Measurements from ENCODE around the gene DBI. TPM values are rescaled to one million over a fixed set of nuclear protein-coding genes. Genes with fewer than 3 reads are reported as not detected.

DBI gene
- total RNA-seq, 1 donor from 2014 or later = 59.2 TPM

GRCh38 chr2:119337749-119338148 is 29.0 kb upstream of the DBI start:
- no peak for TF ChIP-seq CTCF (IDR thresholded peaks at IDR 0.05)
- no peak overlapping the region for H3K4me3 Mint-ChIP-seq (ENCODE audit: unreplicated experiment)
- no peaks in the 10 kb centered on the region for H3K4me1 Mint-ChIP-seq (ENCODE audit: unreplicated experiment)
- H3K9me3 Mint-ChIP-seq (ENCODE audit: unreplicated experiment) = no peaks in the 10 kb centered on the region
- peaks cover 5% of the 10 kb centered on the region for H3K36me3 Mint-ChIP-seq (ENCODE audit: unreplicated experiment)
- DNase-seq (ENCODE audit: extremely low spot score, unreplicated experiment) = no peak
- H3K27me3 Mint-ChIP-seq (ENCODE audit: unreplicated experiment) = no peaks in the 10 kb centered on the region
- H3K27ac Mint-ChIP-seq (ENCODE audit: unreplicated experiment) = no peak overlapping the region

- H3K4me3 Mint-ChIP-seq (ENCODE audit: unreplicated experiment) = no peak overlapping the region
- peaks cover 5% of the 10 kb centered on the region for H3K36me3 Mint-ChIP-seq (ENCODE audit: unreplicated experiment)
- H3K27ac Mint-ChIP-seq (ENCODE audit: unreplicated experiment) = no peak overlapping the region
- H3K27me3 Mint-ChIP-seq (ENCODE audit: unreplicated experiment) = no peaks in the 10 kb centered on the region
- no peaks in the 10 kb centered on the region for H3K9me3 Mint-ChIP-seq (ENCODE audit: unreplicated experiment)
- DNase-seq (ENCODE audit: extremely low spot score, unreplicated experiment) = no peak
- no peaks in the 10 kb centered on the region for H3K4me1 Mint-ChIP-seq (ENCODE audit: unreplicated experiment)
- TF ChIP-seq CTCF (IDR thresholded peaks at IDR 0.05) = no peak
Measured at GRCh38 chr2:119338272-119338671, 28.5 kb upstream of the DBI start.

- no peak overlapping the region for H3K4me3 Mint-ChIP-seq (ENCODE audit: unreplicated experiment)
- no peak for TF ChIP-seq CTCF (IDR thresholded peaks at IDR 0.05)
- no peak overlapping the region for H3K27ac Mint-ChIP-seq (ENCODE audit: unreplicated experiment)
- DNase-seq (ENCODE audit: extremely low spot score, unreplicated experiment) = no peak
- no peaks in the 10 kb centered on the region for H3K4me1 Mint-ChIP-seq (ENCODE audit: unreplicated experiment)
- H3K9me3 Mint-ChIP-seq (ENCODE audit: unreplicated experiment) = no peaks in the 10 kb centered on the region
- peaks cover 2% of the 10 kb centered on the region for H3K36me3 Mint-ChIP-seq (ENCODE audit: unreplicated experiment)
- H3K27me3 Mint-ChIP-seq (ENCODE audit: unreplicated experiment) = no peaks in the 10 kb centered on the region
Measured at GRCh38 chr2:119338826-119339561, 27.8 kb upstream of the DBI start.

- Mint-ChIP-seq H3K27me3 (ENCODE audit: unreplicated experiment) (no peaks in the 10 kb centered on the region), H3K4me3 (ENCODE audit: unreplicated experiment) (no peak overlapping the region), H3K4me1 (ENCODE audit: unreplicated experiment) (no peaks in the 10 kb centered on the region), H3K36me3 (ENCODE audit: unreplicated experiment) (peaks cover 2% of the 10 kb centered on the region), H3K9me3 (ENCODE audit: unreplicated experiment) (no peaks in the 10 kb centered on the region), H3K27ac (ENCODE audit: unreplicated experiment) (no peak overlapping the region)
- DNase-seq (ENCODE audit: extremely low spot score, unreplicated experiment) = no peak
- TF ChIP-seq CTCF (IDR thresholded peaks at IDR 0.05) = no peak
Measured at GRCh38 chr2:119339562-119339923, 27.2 kb upstream of the DBI start.

- no peak overlapping the region for H3K27ac Mint-ChIP-seq (ENCODE audit: unreplicated experiment)
- no peaks in the 10 kb centered on the region for H3K9me3 Mint-ChIP-seq (ENCODE audit: unreplicated experiment)
- no peak overlapping the region for H3K4me3 Mint-ChIP-seq (ENCODE audit: unreplicated experiment)
- H3K4me1 Mint-ChIP-seq (ENCODE audit: unreplicated experiment) = no peaks in the 10 kb centered on the region
- no peak for DNase-seq (ENCODE audit: extremely low spot score, unreplicated experiment)
- no peaks in the 10 kb centered on the region for H3K36me3 Mint-ChIP-seq (ENCODE audit: unreplicated experiment)
- H3K27me3 Mint-ChIP-seq (ENCODE audit: unreplicated experiment) = no peaks in the 10 kb centered on the region
- no peak for TF ChIP-seq CTCF (IDR thresholded peaks at IDR 0.05)
Measured at GRCh38 chr2:119341684-119342083, 25.1 kb upstream of the DBI start.

Measured in osteocyte (in vitro differentiated cells).